Panc1 (cell line): ENCODE results near the gene TTLL11. TPM values are rescaled to one million over a fixed set of nuclear protein-coding genes. Genes with fewer than 3 reads are reported as not detected.

Experiments used
- ATAC-seq: fragments of 200-7000 bp; cut with Tn5 transposase; 2 replicates; pipeline ENCODE4 v1.9.1; 2020; ENCODE audit warnings: mild to moderate bottlenecking, moderate library complexity
- BruUV-seq: library from RNA; stranded (reverse); fragments of 400-500 nt; replicated peaks from 2 replicates; lab custom pipeline; 2021; lab: Mats Ljungman, UMichigan
- CTCF ChIA-PET: fragments of 300-600 bp; sonication (Branson Sonifier 250); formaldehyde crosslinking; loops from one replicate; lab custom pipeline; 2022; ENCODE audit warnings: antibody characterized with exemption; lab: Charles Lee
- POLR2A ChIA-PET: fragments of 300-600 bp; sonication (Branson Sonifier 250); formaldehyde crosslinking; loops from one replicate; lab custom pipeline; 2022; ENCODE audit warnings: antibody characterized with exemption; lab: Charles Lee
- DNase-seq: peaks from one replicate; pipeline ENCODE4 v3.0.0-alpha.2; 2010; ENCODE audit warnings: low read depth, low spot score
- H3K27ac ChIP-seq: 2 replicates; pipeline ENCODE4 v1.5.1; 2011; ENCODE audit warnings: mild to moderate bottlenecking, low read length, inconsistent platforms
- H3K27me3 ChIP-seq: fragments of 200-500 bp; sonication (Bioruptor generic); 2 replicates; pipeline ENCODE4 v1.6.0; 2014; ENCODE audit warnings: low read length, inconsistent platforms; ENCODE audit not compliant: control insufficient read depth, insufficient read depth
- H3K36me3 ChIP-seq: fragments of 200-500 bp; sonication (Bioruptor generic); 2 replicates; pipeline ENCODE4 v1.5.1; 2014; ENCODE audit warnings: inconsistent platforms, mild to moderate bottlenecking, low read length, moderate library complexity; ENCODE audit not compliant: control insufficient read depth, insufficient read depth
- H3K4me1 ChIP-seq: 2 replicates; pipeline ENCODE4 v1.5.1; 2011; ENCODE audit warnings: inconsistent platforms, mild to moderate bottlenecking, low read length, moderate library complexity; ENCODE audit not compliant: control insufficient read depth, insufficient read depth
- H3K4me3 ChIP-seq, 2 experiments: 2 replicates each; pipeline ENCODE4 v1.5.1; 2011 to 2012; ENCODE audit warnings: low read depth in 2 of 2, low read length in 2 of 2, mild to moderate bottlenecking in 2 of 2, inconsistent platforms in 1 of 2, moderate library complexity in 1 of 2
- H3K9me3 ChIP-seq: fragments of 200-500 bp; sonication (Bioruptor generic); 2 replicates; pipeline ENCODE4 v1.5.1; 2014; ENCODE audit warnings: low read depth, mild to moderate bottlenecking, inconsistent platforms, low read length, moderate library complexity; ENCODE audit not compliant: control insufficient read depth, insufficient read depth
- CTCF ChIP-seq: fragments of 450-650 bp; IDR thresholded peaks from 2 replicates; pipeline ENCODE4 v1.5.1; 2017; ENCODE audit warnings: mild to moderate bottlenecking
- POLR2AphosphoS5 ChIP-seq: IDR thresholded peaks from 2 replicates; pipeline ENCODE4 v1.6.1; 2012; ENCODE audit warnings: mild to moderate bottlenecking, low read depth, low read length, moderate library complexity
- REST ChIP-seq, 2 experiments: IDR thresholded peaks; 2 replicates each; pipeline ENCODE4 v1.6.1; 2011 to 2012; ENCODE audit warnings: low read depth in 2 of 2, control low read depth in 1 of 2, low read length in 1 of 2, mild to moderate bottlenecking in 1 of 2, moderate library complexity in 1 of 2; ENCODE audit not compliant: insufficient read depth in 1 of 2
- SIN3A ChIP-seq: IDR thresholded peaks from 2 replicates; pipeline ENCODE4 v1.6.1; 2012; ENCODE audit warnings: low read depth, mild to moderate bottlenecking, low read length, moderate library complexity, borderline replicate concordance; ENCODE audit not compliant: insufficient read depth
- TCF7L2 ChIP-seq: IDR thresholded peaks from 2 replicates; pipeline ENCODE4 v1.6.1; 2011; ENCODE audit warnings: mild to moderate bottlenecking, low read depth, low read length, inconsistent platforms
- in situ Hi-C: cut with HindIII; loops from 2 replicates; pipeline ENCODE4 v1.10.0; 2016; ENCODE audit warnings: low sequenced_read_pairs, low pct_unique_long_range_greater_than_20kb
- intact Hi-C: fragments of 100-400 bp; cut with micrococcal nuclease; formaldehyde crosslinking; loops from one replicate; pipeline ENCODE4 v1.10.0; 2022; ENCODE audit not compliant: unreplicated experiment
- total RNA-seq: library from RNA; stranded (reverse); gene quantifications from one replicate; pipeline ENCODE4 v1.2.1, GENCODE V29; 2021; ENCODE audit not compliant: unreplicated experiment

The TTLL11 gene
- total RNA-seq, 1 experiment from 2014 or later = 1.1 TPM

GRCh38 chr9:122050167-122050566 lies 42.9 kb downstream of the TTLL11 start:
- POLR2A ChIA-PET = no interaction called here
- in situ Hi-C loops (no loop called here), intact Hi-C loops (no loop called here)
- Histone ChIP-seq H3K36me3 (no peaks in the 10 kb centered on the region), H3K27me3 (no peaks in the 10 kb centered on the region), H3K9me3 (no peaks in the 10 kb centered on the region), H3K27ac (no peak overlapping the region), H3K4me1 (no peaks in the 10 kb centered on the region), H3K4me3 (no peak overlapping the region)
- CTCF ChIA-PET = no interaction called here
- TF ChIP-seq POLR2AphosphoS5 (no peak), REST (IDR thresholded peaks at IDR 0.05; ENCODE audit: insufficient read depth in 1 of 2, low read depth in 2 of 2, low read length in 1 of 2) (no peak)
- no peak for ATAC-seq
- no peak for DNase-seq
- BruUV-seq = no TSS peak

- POLR2A ChIA-PET = no interaction called here
- H3K9me3 ChIP-seq = no peaks in the 10 kb centered on the region
- ATAC-seq (no peak), DNase-seq (no peak)
- no TSS peak for BruUV-seq
- CTCF ChIA-PET = no interaction called here
- intact Hi-C loops (no loop called here), in situ Hi-C loops (no loop called here)
- no peaks in the 10 kb centered on the region for H3K27me3 ChIP-seq
- TF ChIP-seq CTCF = no peak
- no peak for TF ChIP-seq REST (IDR thresholded peaks at IDR 0.05; ENCODE audit: insufficient read depth in 1 of 2, low read depth in 2 of 2, low read length in 1 of 2)
- no peak for TF ChIP-seq TCF7L2
- no peak for TF ChIP-seq SIN3A
- TF ChIP-seq POLR2AphosphoS5 = no peak
- no peak overlapping the region for H3K27ac ChIP-seq
- H3K36me3 ChIP-seq = no peaks in the 10 kb centered on the region
- H3K4me1 ChIP-seq = no peaks in the 10 kb centered on the region
- no peak overlapping the region for H3K4me3 ChIP-seq
Measured at GRCh38 chr9:122042056-122042455, 51.1 kb downstream of the TTLL11 start.
